ENCODE data around the gene STIP1. TPM values are rescaled to one million over a fixed set of nuclear protein-coding genes. Genes with fewer than 3 reads are reported as not detected.
A peak's percentile ranks its signal among the peaks of the same experiment; 100 is the strongest.

The STIP1 gene
- total RNA-seq, 1 donor from 2014 or later: 209 TPM

DNA sequence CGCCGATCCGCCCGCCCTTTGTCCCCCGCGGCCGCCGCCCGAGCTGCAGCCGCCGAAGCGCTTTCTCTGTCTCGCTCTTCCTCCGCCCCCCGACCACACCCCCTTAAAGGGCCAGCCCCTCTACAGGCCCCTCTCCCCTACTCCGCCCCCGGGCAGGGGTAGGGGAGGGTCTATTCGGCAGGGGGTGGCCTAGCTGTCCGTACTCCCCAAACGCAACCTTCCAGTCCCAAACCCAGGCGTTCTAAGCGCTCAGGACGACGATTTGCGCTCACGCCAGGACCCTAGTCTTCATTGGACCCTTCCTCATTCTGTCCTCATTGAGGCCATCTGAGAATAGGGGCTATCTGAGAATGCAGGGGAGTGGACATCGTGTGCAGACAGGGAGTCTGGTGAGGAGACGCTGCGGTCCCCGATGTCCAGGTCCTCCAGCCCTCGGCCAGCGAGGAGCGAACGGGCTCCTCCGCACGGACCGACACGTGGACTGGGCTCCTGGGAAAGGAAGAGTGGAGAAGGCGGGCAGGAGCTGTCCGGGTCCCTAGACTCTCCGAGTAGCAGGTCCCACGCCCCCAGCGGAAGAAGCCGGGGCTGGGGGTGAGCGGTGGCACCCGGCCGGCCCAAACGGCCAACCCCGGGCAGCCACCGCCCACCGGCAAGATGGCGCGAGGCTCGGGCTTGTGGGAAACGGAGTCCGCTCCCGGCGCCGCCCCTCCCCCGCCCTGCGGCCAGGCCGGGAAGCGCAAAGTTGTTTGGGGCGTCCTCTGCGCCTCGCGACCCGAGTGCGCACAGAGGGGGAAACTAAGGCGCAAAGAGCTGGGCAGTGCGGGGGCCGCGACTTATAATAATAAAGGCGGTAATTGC, 61.1 kb downstream of the STIP1 start, which contains the start of gene PPP1R14B:
Gene PPP1R14B, minus strand, starts transcription at position 73 of the 858 bp plus-strand sequence. CDS start 270 bp downstream, outside the sequence.
- H3K36me3 Mint-ChIP-seq (ENCODE audit: insufficient read depth): peaks cover 4% of the 10 kb centered on the region
- peak within 1 kb of the TSS; percentile 86 for H3K4me3 Mint-ChIP-seq (ENCODE audit: low read depth)
- TF ChIP-seq, protein P1, sequence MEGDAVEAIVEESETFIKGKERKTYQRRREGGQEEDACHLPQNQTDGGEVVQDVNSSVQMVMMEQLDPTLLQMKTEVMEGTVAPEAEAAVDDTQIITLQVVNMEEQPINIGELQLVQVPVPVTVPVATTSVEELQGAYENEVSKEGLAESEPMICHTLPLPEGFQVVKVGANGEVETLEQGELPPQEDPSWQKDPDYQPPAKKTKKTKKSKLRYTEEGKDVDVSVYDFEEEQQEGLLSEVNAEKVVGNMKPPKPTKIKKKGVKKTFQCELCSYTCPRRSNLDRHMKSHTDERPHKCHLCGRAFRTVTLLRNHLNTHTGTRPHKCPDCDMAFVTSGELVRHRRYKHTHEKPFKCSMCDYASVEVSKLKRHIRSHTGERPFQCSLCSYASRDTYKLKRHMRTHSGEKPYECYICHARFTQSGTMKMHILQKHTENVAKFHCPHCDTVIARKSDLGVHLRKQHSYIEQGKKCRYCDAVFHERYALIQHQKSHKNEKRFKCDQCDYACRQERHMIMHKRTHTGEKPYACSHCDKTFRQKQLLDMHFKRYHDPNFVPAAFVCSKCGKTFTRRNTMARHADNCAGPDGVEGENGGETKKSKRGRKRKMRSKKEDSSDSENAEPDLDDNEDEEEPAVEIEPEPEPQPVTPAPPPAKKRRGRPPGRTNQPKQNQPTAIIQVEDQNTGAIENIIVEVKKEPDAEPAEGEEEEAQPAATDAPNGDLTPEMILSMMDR (IDR thresholded peaks at IDR 0.05; ENCODE audit: unreplicated experiment): peak; percentile 36
- peaks cover 11% of the 10 kb centered on the region for H3K4me1 Mint-ChIP-seq (ENCODE audit: low read depth)
- peak within 1 kb of the TSS; percentile 95 for H3K27ac Mint-ChIP-seq
- peaks cover 3% of the 10 kb centered on the region for H3K27me3 Mint-ChIP-seq
- DNase-seq (ENCODE audit: low spot score, unreplicated experiment): peak; percentile 80
- no peaks in the 10 kb centered on the region for H3K9me3 Mint-ChIP-seq (ENCODE audit: low read depth)

GRCh38 chr11:64247729-64248531, 62.0 kb downstream of the STIP1 start:
- H3K36me3 Mint-ChIP-seq (ENCODE audit: insufficient read depth): peaks cover 4% of the 10 kb centered on the region
- peaks cover 11% of the 10 kb centered on the region for H3K4me1 Mint-ChIP-seq (ENCODE audit: low read depth)
- peaks cover 3% of the 10 kb centered on the region for H3K27me3 Mint-ChIP-seq
- H3K27ac Mint-ChIP-seq: peak overlapping the region; percentile 78
- H3K9me3 Mint-ChIP-seq (ENCODE audit: low read depth): no peaks in the 10 kb centered on the region
- TF ChIP-seq, protein P1 (IDR thresholded peaks at IDR 0.05; ENCODE audit: unreplicated experiment): no peak
- H3K4me3 Mint-ChIP-seq (ENCODE audit: low read depth): peak overlapping the region; percentile 86
- DNase-seq (ENCODE audit: low spot score, unreplicated experiment): no peak

DNA sequence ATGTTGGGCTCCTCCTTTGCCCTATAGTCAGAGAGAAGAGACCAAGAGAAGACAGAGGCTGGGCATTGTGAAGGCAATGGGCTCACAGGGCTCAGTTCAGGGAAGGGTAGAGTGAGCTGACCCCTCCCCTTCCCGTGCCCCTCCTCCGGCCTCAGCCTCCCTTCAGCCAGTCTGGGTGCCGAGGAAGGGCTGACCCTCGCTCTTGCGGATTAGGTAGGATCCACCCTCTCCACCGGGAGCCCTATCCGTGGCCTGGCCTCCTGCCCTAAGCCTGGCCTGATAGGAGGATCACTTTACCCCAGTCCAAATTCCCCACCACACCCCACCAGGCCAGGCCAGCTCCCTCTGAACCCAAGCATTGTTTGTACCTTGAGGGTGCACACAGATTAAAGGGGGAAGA, 62.6 kb downstream of the STIP1 start:
- Mint-ChIP-seq H3K27me3 (peaks cover 3% of the 10 kb centered on the region), H3K36me3 (ENCODE audit: insufficient read depth) (peaks cover 3% of the 10 kb centered on the region), H3K9me3 (ENCODE audit: low read depth) (no peaks in the 10 kb centered on the region), H3K27ac (no peak overlapping the region), H3K4me1 (ENCODE audit: low read depth) (peaks cover 11% of the 10 kb centered on the region), H3K4me3 (ENCODE audit: low read depth) (no peak overlapping the region)
- TF ChIP-seq, protein P1 (IDR thresholded peaks at IDR 0.05; ENCODE audit: unreplicated experiment): no peak
- no peak for DNase-seq (ENCODE audit: low spot score, unreplicated experiment)

DNA sequence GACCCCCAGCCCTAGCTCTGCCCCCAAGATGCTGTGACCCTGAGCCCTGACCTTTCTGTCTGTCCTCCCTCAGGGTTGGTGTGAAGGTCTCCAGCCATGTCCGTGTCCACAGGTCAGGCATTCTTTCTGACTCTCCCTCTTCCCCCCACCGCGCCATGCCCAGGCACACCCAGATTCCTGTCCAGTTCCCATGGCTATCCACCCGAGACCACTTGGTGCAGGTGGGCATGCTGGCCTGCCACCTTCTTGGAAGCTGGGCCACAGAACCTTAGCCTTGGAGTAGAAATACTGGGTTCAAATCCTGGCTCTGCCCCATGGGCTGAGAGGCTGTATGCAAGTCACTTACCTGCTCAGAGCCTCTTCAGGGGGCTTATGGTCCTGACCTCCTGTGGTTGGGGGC, 63.1 kb downstream of the STIP1 start:
- Mint-ChIP-seq H3K4me3 (ENCODE audit: low read depth) (no peak overlapping the region), H3K27ac (no peak overlapping the region), H3K9me3 (ENCODE audit: low read depth) (no peaks in the 10 kb centered on the region), H3K4me1 (ENCODE audit: low read depth) (peaks cover 11% of the 10 kb centered on the region), H3K27me3 (peaks cover 3% of the 10 kb centered on the region), H3K36me3 (ENCODE audit: insufficient read depth) (no peaks in the 10 kb centered on the region)
- TF ChIP-seq, protein P1 (IDR thresholded peaks at IDR 0.05; ENCODE audit: unreplicated experiment): no peak
- no peak for DNase-seq (ENCODE audit: low spot score, unreplicated experiment)

Data from progenitor cell of endocrine pancreas (in vitro differentiated cells).